ENCODE data around the gene NODAL.

Gene NODAL

DNA sequence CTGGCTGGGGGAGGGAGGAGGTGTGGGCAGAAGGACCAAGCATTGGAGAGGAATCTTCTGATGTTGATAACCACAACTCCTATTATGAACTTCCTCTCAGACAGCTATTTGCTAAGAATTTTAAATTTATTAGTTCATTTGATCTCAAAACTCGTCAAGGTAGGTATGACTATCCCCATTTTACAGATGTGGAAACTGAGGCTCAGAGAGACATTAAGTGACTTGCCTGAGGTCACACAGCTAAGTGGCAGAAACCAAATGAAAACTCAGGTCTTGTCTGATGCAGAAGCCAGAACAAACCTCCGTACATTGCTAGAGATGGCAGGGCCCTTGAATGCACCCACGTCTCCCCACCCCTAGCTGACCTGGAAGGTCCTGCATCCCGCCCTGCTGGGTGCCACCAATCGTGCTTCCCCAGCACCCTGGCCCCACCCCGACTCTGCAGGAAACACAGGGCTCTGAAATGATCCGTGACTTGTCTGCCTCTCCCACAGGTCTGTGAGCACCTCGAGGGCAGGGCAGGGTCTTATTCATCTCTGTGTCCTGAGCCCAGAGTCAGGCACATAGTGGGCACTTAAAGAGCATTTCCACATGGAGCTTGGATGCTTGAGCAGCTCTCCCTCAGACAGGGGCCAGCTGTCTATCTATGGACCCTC is 31.4 kb upstream of the NODAL start:
- no peak for DNase-seq
- Histone ChIP-seq H3K4me3 (no peak overlapping the region), H3K27me3 (no peaks in the 10 kb centered on the region), H3K9me3 (no peaks in the 10 kb centered on the region), H3K4me1 (peaks cover 0 to 7% (median 4%) of the 10 kb centered on the region in 4 donors), H3K36me3 (no peaks in the 10 kb centered on the region), H3K27ac (no peak overlapping the region)
- intact Hi-C loops (cut with DNase I; ENCODE audit: low total_unique reads) = no loop called here
- TF ChIP-seq, protein P1, sequence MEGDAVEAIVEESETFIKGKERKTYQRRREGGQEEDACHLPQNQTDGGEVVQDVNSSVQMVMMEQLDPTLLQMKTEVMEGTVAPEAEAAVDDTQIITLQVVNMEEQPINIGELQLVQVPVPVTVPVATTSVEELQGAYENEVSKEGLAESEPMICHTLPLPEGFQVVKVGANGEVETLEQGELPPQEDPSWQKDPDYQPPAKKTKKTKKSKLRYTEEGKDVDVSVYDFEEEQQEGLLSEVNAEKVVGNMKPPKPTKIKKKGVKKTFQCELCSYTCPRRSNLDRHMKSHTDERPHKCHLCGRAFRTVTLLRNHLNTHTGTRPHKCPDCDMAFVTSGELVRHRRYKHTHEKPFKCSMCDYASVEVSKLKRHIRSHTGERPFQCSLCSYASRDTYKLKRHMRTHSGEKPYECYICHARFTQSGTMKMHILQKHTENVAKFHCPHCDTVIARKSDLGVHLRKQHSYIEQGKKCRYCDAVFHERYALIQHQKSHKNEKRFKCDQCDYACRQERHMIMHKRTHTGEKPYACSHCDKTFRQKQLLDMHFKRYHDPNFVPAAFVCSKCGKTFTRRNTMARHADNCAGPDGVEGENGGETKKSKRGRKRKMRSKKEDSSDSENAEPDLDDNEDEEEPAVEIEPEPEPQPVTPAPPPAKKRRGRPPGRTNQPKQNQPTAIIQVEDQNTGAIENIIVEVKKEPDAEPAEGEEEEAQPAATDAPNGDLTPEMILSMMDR (IDR thresholded peaks at IDR 0.05) = no peak

GRCh38 chr10:70466951-70467350 is 25.5 kb upstream of the NODAL start:
- Histone ChIP-seq H3K36me3 (no peaks in the 10 kb centered on the region), H3K4me1 (peaks cover 0 to 17% (median 14%) of the 10 kb centered on the region in 4 donors), H3K4me3 (no peak overlapping the region), H3K27ac (no peak overlapping the region), H3K9me3 (no peaks in the 10 kb centered on the region), H3K27me3 (no peaks in the 10 kb centered on the region)
- intact Hi-C loops (cut with DNase I; ENCODE audit: low total_unique reads) = loop anchor here (10.0 kb wide), 1 partner anchor 288 kb away; no protein-coding TSS in a partner anchor
- TF ChIP-seq, protein P1 (IDR thresholded peaks at IDR 0.05) = no peak
- no peak for DNase-seq

DNA sequence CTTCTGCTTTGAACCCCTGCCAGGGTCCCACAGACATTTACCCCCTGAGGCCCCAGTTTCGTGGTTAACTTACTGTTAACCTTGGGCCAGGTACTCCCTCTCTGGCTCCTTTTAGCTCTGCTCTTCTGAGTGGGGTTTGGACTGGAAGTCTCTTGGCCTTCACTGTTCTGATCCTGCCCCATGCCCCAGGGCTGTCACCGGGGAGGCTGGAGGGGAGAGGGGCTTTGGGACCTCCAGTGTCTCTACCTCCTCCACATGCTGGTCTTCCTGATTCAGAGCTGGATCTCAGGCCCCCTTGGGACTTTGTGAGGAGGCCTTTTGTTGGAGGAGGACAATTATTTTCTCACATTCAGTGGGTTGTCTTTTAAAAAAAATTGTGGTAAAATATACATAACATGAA is 24.4 kb upstream of the NODAL start:
- no peak overlapping the region for H3K4me3 ChIP-seq
- peaks cover 0 to 22% (median 19%) of the 10 kb centered on the region in 4 donors for H3K4me1 ChIP-seq
- DNase-seq = no peak
- H3K36me3 ChIP-seq = no peaks in the 10 kb centered on the region
- TF ChIP-seq, protein P1 (IDR thresholded peaks at IDR 0.05) = no peak
- intact Hi-C loops (cut with DNase I; ENCODE audit: low total_unique reads) = loop anchor here (10.0 kb wide), 1 partner anchor 289 kb away; no protein-coding TSS in a partner anchor
- no peaks in the 10 kb centered on the region for H3K9me3 ChIP-seq
- H3K27me3 ChIP-seq = no peaks in the 10 kb centered on the region
- no peak overlapping the region for H3K27ac ChIP-seq

- Histone ChIP-seq H3K36me3 (no peaks in the 10 kb centered on the region), H3K27ac (no peak overlapping the region), H3K4me3 (no peak overlapping the region), H3K4me1 (peaks cover 0 to 22% (median 19%) of the 10 kb centered on the region in 4 donors), H3K9me3 (no peaks in the 10 kb centered on the region), H3K27me3 (no peaks in the 10 kb centered on the region)
- no peak for DNase-seq
- intact Hi-C loops (cut with DNase I; ENCODE audit: low total_unique reads) = loop anchor here (10.0 kb wide), 1 partner anchor 290 kb away; no protein-coding TSS in a partner anchor
- TF ChIP-seq, protein P1 (IDR thresholded peaks at IDR 0.05) = no peak
Measured at GRCh38 chr10:70465278-70465677, 23.8 kb upstream of the NODAL start.

DNA sequence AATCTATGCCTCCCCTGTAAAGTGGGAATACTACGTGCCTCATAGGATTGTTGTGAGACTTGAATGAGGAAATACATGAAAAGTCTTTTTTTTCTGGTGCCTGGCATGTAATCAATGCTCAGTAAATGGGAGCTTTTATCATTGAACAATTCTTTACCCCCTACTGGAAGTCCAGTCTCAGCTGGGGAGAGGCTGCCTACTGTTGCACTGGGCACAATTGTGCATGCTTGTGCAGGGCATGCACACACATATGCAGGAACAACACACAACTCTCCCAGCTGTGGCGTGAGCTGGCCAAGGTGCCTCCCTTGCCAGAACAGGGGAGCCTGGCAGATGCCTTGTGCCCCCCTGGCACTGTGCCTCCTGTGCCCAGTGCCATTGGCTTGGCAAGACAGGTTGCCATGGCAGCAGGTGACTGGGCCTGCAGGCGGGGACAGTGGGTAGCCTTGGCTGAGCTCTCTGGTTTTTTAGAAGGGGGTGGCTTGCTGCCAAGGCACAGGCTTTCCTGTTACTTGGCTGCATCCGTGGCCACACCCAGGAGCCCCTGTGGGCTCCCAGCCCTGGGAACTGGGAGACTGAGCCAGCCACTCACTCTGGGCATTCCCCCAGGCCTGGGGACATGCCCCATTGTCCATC is 21.0 kb upstream of the NODAL start:
- Histone ChIP-seq H3K36me3 (no peaks in the 10 kb centered on the region), H3K4me1 (peaks cover 0 to 47% (median 37%) of the 10 kb centered on the region in 4 donors), H3K27me3 (no peaks in the 10 kb centered on the region), H3K9me3 (no peaks in the 10 kb centered on the region), H3K27ac (peak overlapping the region; percentile 41 to 89), H3K4me3 (no peak overlapping the region)
- TF ChIP-seq, protein P1 (IDR thresholded peaks at IDR 0.05) = no peak
- intact Hi-C loops (cut with DNase I; ENCODE audit: low total_unique reads) = loop anchor here (5.0 to 10.0 kb wide), 2 partner anchors 292 to 420 kb away; no protein-coding TSS in a partner anchor
- DNase-seq = peak; percentile 81 to 96

Measured in tibial artery (tissue), 4 donors.